Stimulated activated CD4-positive, alpha-beta T cell treated with anti-CD3 and anti-CD28 coated beads, Interleukin-4, amount 100 ng/mL, for 1 hour (primary cell): ENCODE data around the gene DGLUCY.
A peak's percentile ranks its signal among the peaks of the same experiment; 100 is the strongest.
"Not testable (repeated sequence)": the region's sequence is repeated elsewhere in the genome, so short reads cannot be mapped to it uniquely, and the experiment has no call there.

Source experiments
- DNase-seq: peaks from one replicate; pipeline ENCODE4 v3.0.0-alpha.2; 2020

Gene DGLUCY

DNA sequence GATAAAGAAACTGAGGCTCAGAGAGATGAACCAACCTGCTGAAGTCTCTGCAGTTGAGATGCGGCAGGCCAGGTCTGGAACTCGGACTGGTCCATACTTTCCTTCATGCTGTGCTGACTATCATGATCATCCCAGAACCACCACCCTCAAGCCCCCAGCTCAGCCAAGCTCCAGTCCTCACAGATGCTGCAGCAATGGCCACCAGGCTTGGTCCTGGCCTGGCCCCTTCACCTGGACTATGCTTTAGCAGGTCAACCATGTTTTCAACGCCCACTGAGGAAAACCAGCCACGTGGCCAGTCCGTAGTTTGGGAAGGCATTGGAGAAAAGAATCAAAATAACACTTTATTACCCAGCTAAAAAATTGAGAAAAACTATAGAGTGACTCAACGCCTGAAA lies 129.2 kb downstream of the DGLUCY start:
- DNase-seq: no peak

DNA sequence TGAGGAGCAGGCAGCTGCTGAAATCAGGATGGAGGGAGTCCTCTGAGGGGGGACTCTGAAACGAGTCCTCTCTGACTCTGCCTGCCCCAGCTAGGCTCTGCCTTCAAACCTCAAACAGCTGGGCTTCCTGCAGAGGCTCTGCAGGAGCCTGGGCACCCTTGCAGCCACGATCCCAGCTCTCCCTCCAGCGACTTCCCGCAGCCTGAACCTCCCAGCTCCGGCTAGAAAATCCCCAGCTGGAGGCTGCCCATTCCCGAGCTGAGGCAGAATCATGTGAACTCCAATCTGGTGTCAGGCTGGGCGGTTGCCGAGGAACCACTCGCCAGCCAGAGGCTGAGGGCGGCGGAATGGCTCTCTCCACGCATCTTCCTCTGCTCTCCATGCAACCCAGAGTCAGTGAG lies 130.6 kb downstream of the DGLUCY start, which contains the start of gene GPR68:
Gene GPR68 (minus strand): TSS at position 204 of the 401 bp plus-strand sequence. CDS start 9,654 bp downstream, outside the sequence.
- no peak for DNase-seq

DNA sequence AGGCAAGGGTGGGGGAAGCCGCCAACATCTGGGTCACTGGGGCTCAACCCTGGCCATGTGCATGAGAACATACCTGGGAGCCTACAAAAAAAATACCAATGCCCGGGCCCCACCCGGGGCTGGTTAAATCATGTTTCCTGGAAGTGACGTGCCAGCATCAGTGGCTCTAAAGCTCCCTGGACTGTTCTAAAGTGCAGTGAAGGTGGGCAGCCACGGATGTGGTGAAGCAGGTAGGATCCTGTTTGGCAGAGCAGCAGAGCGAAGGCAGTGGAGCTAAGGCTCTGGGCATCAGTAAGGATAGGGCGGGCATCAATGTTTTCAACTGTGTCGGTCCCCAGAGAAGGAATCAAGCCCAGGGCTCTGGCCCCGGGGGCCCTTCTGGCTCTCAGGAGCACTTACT lies 131.2 kb downstream of the DGLUCY start:
- DNase-seq: peak; percentile 64

DNA sequence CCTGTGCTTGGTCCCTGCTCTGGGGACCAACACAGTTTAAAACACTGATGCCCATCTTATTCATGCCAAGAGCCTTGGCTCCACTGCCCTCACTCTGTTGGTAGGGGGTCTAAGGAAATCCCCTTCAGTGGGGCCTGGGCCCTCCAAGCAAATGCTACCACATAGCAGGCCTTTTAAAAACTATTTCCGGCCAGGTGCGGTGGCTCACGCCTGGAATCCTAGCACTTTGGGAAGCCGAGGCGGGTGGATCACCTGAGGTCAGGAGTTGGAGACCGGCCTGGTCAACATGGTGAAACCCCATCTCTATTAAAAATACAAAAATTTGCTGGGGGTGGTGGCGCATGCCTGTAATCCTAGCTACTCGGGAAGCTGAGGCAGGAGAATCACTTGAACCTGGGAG lies 131.7 kb downstream of the DGLUCY start:
- DNase-seq: not testable (repeated sequence)

DNA sequence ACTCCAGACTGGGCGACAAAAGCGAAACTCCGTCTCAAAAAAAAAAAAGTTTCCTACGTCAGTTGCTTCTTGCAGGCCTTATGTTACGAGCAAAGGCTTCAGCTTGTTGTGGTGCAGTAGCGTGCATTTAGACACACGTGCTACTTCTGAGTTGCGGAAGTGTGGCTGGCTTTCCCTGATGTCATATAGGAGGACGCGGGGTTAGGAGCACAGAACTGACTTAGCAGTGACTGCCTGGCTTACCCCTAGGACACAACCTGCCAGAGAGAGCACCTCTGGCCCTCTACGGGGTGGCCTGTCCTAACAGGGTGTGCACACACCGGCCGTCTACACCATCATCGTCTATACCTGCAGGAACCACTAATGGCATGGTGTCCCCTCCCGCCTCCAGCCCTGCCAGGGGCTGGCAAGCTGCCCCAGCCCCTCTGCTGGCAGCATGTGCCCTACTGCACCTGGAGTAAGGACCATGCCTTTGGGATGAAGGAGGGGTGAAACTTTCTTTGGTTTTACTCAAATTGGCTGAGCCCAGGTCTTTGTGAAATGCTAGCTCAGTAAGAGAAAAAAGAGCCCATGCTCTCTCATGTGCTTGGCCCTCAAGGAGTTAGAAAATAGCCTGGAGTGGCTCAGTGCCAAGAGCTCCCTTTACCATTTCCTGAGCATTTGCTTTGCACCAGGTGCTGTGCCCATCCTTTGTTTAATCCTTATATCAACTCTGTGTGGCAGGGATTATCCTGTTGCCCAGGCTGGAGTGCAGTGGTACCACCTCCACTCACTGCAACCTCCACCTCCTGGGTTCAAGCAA lies 132.4 kb downstream of the DGLUCY start:
- peak; percentile 61 for DNase-seq

DNA sequence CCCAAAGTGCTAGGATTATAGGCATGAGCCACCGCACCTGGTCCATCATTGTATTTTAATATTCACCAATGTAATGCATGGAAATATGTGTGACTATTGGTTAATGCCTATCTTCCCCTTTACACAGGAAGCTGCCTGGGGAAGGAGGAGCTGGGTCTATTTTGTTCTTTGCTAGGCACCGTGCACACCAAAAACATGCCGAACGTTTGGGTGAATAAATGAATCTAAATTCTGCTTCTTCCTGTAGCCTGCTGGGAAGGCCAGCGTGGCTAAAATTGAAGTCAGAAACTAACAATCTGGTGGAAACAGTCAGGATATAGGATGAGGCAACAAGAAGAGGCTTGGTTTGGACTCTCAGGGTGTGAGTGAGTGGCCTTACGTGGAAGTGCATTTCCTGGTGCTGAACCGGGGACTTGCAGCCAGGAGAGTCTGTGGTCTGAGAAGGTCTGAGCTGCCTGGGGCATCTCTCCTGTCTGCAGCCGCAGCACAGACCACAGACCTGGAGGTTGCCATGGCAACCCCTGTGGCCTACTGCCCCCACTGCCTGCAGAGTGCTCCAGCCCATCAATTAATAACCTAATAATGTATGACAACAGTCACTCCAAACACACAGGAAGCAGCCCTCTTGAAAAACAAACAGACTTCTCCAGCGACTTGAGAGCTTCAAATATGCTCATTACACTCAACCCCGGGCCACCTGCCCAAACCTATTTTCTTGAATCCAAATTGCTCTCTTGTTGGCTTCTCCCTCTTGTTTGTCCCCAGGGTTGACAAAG lies 136.2 kb downstream of the DGLUCY start:
- DNase-seq: no peak

DNA sequence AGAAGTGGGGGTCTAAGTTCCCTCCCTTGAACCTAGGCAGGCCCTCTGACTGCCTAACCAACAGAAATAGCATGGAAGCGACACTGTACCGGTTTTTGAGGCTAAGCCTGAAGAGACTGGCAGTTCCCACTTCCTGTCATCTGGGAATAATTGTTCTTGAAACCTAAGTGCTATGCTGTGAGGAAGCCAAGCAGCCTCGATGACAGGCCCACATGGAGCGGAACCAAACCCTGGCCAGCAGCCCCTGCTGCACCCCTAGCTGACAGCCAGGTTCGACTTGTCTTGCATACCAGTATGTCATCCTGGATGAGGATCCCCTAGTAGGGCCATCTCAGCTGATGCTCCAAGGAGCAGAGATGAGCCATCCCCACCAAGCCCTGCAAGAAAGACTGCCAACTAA lies 137.0 kb downstream of the DGLUCY start:
- DNase-seq: no peak

DNA sequence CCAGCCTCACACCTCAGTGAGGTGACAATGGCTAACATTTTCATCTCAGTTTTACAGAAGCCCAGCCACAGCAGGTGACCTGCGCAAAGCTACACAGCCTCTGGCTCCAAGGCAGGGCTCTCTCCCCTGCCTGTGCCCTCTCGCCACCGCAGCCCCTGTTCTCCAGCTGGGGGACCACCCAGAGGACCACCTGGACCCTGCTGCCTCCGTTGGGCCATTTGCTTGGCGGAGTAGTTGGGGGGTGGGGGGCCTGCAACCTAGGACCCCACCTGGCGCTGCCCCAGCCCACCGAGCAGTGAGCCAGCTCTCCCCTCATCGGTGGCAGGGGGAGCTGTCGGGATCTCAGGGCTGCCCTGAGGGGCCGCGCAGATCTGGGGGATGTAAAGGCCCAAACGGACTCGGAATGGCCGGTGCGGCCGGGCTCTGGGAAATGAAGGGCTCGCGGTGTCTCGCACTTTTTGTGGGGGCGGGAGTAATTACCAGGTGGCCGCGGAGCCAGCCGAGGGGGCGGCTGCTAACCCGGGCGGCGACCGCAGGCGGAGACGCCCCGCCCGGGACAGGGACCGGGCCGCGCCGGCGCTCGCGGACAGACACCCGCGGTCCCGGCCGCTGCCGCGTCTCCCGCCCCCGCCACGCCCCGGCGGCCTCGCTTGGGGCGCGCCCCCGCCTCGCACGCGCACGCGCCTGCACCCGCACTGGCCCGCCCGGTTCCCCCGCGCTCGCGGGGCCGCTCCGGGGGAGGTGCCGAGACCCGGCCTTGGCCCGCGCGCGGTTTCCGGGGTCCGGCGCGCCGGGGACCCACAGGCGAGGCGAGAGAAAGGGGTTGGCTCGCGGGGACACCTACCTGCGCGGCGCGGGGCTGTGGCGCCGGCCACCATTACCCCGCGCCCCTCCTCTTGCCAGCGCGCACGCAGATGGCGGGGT lies 139.3 kb downstream of the DGLUCY start:
- DNase-seq: peak; percentile 59

DNA sequence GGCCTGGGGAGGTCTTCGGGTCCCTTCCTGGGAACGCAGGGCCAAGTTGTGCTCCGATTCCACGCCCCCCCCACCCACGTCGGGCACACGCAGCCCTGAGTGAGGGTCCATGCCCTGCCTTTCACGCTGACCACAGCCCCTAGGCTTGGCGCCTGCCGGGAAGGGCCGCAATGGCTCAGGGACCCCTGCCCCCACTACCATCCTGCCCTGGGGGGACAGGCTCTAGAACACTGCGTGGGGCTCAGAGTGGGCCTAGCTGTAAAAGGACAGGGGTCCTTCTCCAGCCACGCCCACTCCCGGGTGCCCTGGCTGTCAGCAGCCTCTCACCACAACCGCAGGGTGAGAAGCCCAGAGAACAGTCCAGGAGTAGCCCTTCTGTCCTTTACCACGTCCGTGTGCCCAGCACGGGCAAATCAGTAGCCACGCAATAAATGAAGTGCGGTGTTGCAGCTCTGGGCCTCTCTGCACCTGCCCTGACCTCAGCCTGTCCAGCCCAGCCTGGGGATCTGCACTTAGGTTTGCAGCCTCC lies 140.0 kb downstream of the DGLUCY start:
- no peak for DNase-seq

DNA sequence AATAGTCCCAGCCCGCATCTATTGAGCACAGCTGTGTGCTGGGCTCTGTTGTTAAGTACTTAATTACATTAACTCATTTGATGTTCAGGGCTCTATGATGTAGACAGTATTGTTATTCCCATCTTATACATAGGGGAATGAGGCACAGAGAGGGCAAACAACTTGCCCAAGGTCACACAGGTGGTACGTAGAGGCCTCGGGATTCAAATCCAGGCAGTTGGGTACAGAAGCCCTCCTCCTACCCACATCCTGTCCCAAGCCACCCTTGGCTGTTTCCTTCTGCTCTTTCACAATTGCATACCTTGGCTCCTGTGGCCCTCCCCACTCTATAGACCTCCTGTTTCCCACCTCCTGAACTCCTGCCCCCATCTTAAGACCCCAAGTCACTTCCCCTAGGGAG lies 140.6 kb downstream of the DGLUCY start:
- no peak for DNase-seq

DNA sequence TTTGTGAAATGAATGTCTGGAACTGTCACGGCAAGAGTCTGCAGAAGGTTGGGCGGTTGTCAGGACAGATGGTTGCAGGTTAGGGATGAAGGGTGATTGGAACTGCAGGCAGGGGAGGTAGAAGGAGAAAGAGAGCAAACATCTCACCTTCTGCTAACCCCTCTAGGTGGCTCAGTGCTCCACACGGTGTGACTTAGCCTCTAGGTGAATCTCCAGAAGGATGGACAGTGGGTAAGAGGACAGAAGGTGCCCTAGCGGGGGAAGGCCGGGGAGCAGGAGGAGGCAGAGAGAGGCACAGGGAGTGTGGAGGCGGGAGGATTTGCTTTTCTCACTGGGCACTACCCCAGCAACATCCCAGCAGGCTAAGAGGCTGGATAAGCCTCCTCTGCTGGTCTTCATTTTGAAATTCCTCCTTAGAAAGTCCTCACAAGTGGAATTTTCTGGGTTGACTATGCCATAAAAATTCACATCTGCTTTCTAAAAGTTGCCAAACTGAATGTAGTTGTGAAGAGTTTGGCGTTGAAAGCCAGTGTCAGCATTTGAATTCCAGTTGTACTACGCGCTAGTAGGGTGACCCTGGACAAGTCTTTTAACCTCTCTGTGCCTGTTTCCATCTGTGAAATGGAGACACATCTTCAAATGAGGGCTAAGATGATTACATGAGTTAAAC lies 141.3 kb downstream of the DGLUCY start:
- DNase-seq: no peak

DNA sequence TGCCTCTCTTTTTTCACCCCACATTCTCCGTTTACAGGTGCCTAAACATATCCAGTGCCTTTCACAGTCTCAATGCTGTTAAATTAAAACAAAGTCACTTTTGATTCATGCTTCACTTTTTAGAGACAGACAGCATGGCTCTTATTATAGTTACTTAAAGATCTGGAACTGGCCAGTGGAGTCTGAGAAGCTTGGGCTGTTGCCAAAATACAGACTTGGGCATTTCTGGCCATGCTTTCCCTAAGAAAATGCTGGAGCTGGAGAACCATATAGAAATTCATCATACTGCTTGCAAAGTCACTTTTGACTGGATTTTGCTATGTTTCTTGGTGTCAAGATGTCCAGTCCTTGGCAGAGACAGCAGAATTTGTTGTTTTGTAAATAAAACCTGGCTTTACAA lies 142.8 kb downstream of the DGLUCY start:
- no peak for DNase-seq

DNA sequence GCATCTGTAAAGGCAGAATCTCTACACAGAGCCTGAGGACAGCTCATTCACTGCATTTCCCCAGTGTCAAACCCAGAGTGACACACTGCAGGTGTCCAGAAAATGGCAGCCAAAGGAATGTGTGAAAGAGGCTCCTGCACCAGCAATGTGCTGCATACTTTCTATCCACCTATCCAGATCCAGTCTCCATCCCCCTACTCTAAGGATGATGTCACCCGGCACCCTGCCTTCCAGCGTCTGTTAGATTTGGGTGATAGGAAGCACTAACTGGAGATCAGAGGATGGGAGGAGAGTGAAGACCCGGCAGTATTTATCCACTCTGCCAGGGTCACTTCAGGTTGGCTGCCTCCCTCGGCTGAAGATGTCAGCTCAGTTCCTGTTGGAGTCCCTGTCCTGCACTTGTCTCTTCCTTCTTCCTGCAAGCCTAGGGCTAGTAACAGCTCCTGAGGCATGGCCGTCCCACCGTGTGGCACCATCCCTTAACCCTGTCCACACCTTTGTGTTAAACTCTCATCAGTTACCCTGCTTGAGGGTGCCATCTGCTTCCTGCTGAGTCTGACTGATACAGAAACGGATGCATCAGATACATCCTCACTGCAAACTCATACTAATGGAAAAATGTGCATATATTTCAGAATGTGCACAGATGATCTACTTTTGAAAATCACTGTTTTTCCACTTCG lies 143.6 kb downstream of the DGLUCY start:
- no peak for DNase-seq

DNA sequence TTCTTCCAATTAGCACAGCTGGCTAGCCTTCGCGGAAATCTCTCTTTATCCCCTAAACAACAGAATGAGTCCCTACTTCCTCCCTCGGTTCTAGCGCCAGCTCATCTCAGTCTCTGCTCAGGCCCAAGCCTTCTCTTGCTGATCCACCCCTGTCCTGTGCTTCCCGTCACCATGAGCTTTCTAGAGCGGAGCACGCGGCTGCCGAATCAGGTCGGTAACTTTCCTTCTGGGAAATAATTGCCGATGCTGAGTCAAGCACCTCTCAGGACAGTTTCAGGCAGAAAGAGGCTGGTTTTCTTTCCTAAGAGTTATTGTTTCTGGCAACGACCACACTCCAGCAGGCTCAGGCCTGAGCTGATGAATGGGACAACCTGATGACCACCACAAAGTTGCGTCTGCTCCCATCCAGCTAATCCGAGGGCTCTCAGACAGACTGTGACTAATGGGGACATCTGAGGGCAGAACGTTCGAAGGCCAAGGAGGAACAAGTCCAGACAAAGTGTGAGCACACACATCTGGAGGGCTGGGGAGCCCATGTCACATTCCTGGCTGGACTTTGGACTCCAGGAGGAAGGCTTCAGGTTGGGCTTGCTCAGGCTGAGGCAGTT lies 144.2 kb downstream of the DGLUCY start:
- DNase-seq: no peak

DNA sequence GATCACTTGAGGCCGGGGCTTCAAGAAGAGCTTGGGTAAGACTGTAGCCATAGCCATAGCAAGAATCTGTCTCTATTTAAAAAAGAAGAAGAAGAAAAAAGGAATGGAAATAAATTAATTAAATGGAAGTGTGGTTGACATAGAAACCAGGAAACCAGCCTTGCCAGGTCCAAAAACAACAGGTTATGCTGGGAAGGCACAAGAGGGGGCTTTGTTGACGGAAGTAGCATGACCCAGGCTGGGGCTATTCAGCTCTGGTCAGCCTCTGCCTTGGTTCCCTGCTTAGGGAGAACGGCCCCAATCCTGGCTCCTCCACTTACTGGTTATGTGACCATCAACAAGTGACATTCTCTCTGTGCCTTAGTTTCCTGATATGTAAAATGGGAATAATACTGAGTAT lies 145.0 kb downstream of the DGLUCY start:
- no peak for DNase-seq

DNA sequence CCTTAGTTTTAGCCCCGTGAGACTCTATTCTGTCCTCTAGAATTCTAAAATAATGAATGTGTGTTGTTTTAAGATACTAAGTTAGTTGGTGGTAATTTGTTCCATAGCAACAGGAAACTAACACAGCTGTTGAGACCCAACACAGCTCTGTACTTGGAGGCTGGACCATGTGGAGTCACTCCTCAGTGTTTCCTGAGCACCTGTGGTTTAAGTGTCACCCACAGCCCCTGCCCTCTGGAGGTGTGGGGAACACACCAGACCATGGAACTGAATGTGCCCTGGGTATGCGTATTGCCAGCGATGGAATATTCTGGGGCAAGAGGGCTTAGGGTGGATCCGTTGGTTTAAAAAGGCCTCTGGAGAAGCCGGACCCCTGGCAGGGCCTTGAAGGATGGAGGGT lies 147.2 kb downstream of the DGLUCY start:
- DNase-seq: no peak

DNA sequence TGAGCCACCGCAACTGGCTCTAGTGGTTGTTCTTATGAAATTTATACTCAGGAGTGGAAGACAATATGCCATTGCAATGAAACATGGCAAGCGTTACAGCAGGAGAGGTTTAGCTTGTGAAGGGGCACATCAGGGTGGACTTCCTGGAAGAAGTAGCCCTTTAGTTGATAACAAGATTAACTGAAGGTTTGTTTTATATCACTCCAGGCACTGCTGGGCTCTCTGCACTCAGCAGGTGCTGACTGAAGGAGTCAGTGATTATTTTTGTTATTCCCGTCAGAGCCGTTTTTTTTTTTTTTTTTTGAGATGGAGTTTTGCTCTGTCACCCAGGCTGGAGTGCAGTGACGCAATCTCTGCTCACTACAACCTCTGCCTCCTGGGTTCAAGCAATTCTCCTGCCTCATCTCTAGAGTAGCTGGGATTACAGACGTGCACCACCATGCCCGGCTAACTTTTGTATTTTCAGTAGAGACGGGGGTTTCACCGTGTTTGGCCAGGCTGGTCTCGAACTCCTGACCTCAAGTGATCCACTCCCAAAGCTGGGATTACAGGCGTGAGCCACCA lies 148.2 kb downstream of the DGLUCY start:
- no peak for DNase-seq

DNA sequence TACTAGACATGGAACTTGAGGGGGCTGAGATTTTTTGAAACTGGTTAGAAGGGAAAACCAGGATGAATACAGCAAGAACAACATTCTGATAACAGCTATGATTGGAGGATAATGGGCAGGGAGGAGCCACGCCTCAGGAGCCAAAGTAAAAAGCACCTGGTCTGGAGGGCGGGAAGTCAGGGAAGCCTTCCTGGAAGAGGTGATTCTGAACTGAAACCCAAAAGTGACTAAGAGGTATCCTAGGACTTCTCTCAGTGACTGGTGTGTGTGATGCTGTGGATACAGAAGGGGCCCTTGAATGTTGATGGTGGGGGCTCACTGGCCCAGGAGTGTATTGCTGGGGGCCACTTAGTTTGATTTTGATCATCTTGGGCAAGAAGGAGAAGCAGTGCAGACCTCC lies 149.5 kb downstream of the DGLUCY start:
- no peak for DNase-seq

DNA sequence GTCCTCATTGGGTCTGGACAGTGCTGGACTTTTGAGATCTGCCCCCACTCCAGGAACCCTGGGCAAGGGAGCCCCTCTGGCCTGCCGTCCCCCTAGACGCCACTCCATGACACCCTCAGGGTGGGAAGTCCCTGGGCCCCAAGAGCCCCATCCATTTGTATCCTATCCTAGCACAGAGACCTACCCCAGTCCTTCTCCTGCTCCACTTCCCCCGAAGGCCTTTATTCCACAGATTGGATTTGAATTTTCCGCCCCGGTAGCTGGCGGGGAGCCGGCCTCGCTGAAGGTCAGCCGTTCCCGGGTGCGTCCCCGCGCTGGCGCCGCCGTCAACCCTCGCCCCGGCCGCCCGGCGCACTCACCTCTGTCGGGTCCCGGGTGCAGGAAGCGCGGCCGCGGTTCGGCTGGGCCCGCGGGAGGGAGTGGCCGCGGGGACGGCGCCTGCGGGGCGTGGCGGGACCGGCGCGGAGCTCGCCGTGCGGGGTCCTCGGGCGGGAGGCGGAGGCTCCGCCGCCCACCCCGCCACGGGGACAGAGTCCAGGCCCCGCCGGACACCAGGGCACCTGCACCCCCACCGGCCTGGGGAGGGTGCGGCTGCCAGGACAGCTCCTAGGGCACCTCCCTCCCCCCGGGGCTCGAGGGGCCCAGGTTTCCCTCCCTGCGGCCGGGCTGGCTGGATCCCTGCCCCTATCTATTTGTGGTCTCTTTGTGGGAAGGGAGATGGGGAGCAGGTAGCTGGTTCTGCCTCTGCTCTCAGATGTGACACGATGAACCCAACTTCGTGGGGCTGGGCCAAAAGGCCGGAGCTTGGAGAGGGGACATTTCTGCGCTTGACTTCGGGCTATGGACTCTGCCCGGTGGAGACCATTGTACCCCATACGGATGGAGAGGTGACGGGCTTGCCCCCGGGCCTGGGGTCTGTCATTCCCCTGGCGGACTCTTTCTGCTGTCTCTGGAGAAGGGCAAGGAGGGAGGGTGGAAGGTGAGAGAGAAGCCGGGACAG lies 150.6 kb downstream of the DGLUCY start:
- DNase-seq: peak; percentile 29

DNA sequence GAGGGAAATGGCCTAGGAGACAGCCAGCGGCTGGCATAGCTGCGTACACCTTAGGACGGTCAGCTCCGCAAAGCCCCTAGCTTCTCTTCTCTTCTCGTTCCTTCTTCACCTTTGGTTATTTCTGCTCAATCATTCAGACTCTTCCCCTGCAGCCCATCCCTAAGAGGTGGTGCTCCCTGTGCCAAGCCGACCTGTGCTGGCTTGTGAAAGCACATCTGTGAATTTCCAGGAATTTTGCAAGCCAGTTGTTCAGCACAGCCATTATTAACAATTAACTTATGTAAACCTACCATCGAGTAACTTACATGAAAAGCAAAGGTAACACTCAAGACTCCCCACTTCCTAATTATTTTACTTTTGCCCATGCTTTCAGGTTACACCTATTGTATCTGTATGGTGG lies 151.5 kb downstream of the DGLUCY start:
- DNase-seq: no peak
